HG03354 (cell line): ENCODE data around the gene IL33.

Experiments
- ATAC-seq: cut with Tn5 transposase; IDR thresholded peaks from one replicate; pipeline ENCODE4 v1.9.1; 2021; ENCODE audit warnings: mild to moderate bottlenecking; ENCODE audit not compliant: unreplicated experiment, poor library complexity, severe bottlenecking

The IL33 gene

DNA sequence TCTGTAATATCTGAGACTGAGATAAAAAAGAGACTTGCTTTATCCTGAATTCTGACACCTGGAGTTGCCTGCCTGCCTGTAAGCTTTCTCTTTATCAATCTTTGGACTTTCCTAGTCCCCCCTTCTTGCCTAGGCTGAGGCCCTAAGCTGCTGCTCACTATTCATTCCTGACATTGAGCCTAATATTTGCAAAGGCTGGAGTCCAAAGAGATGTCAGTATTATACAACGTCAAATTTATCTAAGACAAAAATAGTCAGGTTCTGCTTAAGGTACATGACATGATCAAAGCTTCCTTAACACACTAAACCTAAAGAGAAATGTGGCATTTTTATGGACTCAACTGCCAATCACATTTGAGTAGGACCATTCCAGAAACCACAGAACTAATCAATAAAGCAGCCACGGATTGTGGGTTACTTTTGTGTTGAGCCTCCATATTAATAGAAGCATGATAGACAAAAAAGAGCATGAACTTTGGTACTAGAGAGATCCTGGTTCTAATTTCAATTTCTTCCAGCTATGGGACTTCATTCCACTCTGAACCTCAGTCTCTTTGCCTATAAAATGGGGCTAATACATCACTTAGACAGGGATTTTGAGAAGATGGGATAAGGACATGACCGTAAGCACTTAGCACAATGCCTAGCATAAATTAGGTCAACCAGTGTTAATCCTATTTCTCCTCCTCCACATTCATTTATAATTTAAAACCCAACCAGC lies 56.1 kb downstream of the IL33 start:
- no peak for ATAC-seq

DNA sequence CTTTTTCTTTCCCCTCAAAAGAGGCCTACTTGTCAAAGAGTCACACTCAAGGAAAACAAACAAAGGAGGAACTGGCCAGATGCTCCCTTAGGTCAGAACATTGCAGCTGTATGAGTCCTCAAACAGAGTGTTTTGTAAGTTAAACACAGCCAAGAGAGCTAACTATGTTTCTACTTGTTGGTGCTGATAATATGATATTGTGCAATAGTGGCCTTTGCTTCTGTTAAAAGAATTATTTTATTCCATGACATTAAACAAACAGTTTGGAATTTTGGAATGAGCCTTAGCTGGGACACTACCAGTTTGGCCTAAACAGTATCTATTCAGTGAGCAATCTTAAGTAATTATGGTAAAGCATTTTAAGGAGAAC lies 56.6 kb downstream of the IL33 start:
- ATAC-seq: no peak

DNA sequence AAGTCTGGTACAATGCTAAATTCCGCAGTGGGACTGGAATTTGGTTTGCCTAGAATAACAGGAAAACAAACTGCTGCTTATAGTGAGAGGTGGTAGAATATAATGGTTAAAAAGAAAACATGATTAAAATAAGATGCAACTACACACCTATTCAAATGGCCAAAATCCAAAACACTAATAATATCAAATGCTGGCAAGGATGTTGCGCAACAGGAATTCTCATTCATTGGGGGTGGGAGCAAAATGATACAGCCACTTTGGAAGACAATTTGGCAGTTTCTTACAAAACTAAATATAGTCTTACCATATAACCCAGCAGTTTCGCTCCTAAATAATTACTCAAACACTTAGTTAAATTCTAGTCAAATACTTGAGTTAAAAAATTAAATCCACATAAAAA lies 61.8 kb downstream of the IL33 start:
- ATAC-seq: no peak

DNA sequence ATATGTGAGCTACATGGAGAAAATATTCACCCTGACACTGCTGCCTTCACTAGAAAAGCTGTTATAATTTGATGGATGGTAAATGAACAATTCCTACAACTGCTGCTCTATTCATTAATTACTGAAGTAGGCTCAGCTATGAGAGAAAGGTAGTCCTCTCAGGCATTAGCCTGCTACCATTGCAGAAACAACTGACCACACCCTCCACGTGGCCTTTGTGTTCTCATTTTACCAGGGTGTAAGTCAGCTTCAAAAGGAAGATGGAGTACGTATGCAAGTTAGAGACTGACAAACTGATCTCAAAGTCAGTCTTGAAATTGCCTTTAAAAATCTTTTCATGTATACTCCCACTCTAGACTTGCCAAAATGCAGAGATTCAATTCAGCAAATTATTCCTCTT lies 86.3 kb downstream of the IL33 start:
- no peak for ATAC-seq

DNA sequence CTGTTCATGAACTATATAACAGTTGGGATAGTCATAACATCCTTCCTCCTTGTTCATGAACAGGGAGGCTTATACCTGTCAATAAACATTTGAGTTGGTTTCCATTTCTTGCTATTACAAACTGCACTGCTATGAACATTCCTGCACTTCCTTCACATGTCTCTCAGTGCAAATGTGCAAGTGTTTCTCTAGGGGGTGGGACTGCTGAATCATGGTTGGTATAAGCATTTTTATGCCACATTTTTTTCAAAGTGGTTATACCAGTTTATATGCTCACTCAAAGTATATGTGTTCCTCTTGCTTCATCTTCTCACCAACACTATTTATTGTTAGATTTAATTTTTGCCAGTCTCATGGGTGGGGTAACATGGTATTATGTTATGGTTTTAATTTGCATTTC lies 86.8 kb downstream of the IL33 start:
- no peak for ATAC-seq

DNA sequence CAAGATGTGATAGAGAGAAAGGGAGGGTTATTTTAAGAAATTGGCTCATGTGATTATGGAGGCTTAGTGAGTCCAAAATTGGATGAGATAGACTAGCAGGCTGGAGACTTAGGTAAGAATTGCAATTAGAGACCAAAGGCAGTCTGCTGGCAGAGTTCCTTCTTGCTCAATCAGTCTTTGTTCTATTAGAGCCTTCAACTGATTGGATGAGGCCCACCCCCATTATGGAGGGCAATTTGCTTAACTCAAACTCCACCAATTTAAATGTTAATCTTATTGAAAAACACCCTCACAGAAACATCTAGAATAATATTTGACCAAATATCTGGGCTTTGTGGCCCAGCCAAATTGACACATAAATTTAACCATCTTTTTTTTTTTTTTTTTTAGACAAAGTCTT lies 88.6 kb downstream of the IL33 start:
- no peak for ATAC-seq

DNA sequence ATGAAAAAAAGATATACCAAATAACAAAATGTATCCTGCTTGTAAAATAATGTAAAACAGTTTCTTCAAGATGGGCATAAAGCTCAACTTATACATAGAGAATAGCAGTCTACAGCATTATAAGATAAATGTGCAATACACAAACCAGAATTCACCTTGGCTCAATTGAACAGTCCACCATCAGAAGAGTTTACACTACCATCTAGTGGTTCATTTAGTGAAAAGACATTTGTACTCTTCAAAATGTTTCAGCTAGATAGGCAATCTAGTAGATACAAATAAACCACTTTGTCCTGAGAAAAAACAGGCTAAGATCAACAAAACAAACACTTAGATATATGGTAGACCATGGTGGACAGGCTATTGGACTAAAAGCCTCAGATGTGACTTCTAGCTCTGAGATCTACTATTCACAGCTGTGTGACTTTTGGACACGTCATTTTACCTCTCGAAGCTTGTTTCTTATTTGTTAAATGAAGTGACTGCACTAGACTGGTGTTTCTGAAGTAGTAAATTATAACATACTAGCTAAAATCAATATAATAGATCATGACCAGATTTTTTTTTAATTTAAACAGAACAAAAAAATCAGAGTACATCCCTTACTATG lies 90.5 kb downstream of the IL33 start:
- ATAC-seq: no peak
